Lower leg skin (tissue), 3 donors: ENCODE data around the gene ZNF592.

Source experiments
- POLR2A ChIP-seq, 2 donors: fragments of 450-650 bp; IDR thresholded peaks; one replicate each; pipeline ENCODE4 v1.6.1; 2016 to 2017; ENCODE audit warnings: antibody characterized with exemption in 2 of 2, mild to moderate bottlenecking in 1 of 2, moderate library complexity in 1 of 2
- TF ChIP-seq, protein P1 (sequence below), 3 donors: fragments of 450-650 bp; IDR thresholded peaks; one replicate each; pipeline ENCODE4 v1.5.1; 2016; ENCODE audit warnings: antibody characterized with exemption in 3 of 3, mild to moderate bottlenecking in 3 of 3, moderate library complexity in 2 of 3

DNA sequence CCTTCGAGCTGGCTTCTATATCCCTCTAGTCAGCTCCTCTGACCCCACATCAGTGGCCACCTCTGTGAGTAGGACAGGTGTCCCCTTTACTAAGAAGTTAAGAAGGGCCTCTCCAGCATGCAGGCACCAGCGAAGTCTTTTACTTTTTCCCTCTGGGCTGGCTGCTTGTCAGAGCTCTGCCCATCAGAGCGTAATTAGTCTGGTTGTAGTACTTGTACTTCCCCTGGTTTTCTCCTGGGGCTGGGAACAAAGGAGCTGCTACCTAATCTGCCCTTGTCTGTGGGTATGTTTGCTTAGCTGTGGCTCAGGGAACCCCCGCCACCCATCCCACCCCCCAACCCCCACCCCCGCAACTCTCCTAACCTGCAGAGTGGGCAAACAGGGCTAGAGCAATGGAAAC is 41.4 kb downstream of the ZNF592 start:
- TF ChIP-seq, protein P1, sequence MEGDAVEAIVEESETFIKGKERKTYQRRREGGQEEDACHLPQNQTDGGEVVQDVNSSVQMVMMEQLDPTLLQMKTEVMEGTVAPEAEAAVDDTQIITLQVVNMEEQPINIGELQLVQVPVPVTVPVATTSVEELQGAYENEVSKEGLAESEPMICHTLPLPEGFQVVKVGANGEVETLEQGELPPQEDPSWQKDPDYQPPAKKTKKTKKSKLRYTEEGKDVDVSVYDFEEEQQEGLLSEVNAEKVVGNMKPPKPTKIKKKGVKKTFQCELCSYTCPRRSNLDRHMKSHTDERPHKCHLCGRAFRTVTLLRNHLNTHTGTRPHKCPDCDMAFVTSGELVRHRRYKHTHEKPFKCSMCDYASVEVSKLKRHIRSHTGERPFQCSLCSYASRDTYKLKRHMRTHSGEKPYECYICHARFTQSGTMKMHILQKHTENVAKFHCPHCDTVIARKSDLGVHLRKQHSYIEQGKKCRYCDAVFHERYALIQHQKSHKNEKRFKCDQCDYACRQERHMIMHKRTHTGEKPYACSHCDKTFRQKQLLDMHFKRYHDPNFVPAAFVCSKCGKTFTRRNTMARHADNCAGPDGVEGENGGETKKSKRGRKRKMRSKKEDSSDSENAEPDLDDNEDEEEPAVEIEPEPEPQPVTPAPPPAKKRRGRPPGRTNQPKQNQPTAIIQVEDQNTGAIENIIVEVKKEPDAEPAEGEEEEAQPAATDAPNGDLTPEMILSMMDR (IDR thresholded peaks at IDR 0.05): no peak
- TF ChIP-seq POLR2A (IDR thresholded peaks at IDR 0.05): no peak
